Activated CD4-positive, alpha-beta T cell treated with anti-CD3 and anti-CD28 coated beads for 1 hour (primary cell): ENCODE measurements around the gene UNC50.

Experiments used
- DNase-seq: peaks from one replicate; pipeline ENCODE4 v3.0.0-alpha.2; 2020

The UNC50 gene, protein sequence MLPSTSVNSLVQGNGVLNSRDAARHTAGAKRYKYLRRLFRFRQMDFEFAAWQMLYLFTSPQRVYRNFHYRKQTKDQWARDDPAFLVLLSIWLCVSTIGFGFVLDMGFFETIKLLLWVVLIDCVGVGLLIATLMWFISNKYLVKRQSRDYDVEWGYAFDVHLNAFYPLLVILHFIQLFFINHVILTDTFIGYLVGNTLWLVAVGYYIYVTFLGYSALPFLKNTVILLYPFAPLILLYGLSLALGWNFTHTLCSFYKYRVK

DNA sequence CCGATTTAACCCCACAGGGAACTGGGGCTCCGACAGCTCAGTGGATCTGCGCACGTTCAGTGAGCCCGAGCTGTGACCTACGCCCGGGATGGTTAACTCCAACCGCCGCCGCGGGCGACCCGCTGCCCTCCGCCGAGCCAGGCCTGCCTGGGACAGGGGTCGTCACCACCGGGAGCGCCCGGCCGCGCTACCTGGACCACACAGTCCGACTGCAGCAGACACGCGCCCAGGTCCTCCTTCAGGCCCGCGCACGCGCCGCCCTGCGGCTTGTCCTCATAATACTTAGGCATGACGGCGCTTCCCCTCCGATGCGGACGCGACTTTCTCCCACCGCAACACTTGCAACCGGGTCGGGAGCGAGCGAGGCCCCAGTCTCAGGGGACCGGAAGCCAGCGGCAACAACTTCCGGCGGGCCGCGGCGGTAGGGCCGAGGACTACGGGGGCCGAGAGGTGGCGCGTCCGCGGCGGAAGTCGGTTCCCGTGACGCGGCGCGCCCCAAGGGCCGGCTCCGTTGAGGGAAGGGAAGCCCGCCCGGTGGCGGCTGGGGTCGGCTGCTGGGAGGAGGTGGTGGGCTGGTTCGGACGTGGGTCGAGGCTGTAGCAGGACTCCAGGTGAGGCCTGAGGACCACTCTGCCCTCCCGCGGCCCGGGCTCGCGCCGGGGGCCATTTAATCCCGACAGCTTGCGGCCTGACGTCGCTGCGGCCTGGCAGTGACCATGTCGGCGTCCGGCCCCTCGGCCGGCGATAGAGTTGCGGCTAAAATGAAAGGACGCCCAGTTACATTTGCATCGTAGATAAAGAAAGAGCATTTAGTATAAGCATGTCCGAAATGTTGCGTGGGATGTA lies at the start of gene UNC50, which contains the start of gene COA5:
Gene UNC50 (plus strand): TSS at position 474 of the 846 bp plus-strand sequence. CDS start 1,171 bp downstream, outside the sequence.
Gene COA5 (minus strand): TSS at position 397 of the 846 bp plus-strand sequence. CDS start 107 bp downstream, at position 290.
- DNase-seq, result peak; percentile 82

DNA sequence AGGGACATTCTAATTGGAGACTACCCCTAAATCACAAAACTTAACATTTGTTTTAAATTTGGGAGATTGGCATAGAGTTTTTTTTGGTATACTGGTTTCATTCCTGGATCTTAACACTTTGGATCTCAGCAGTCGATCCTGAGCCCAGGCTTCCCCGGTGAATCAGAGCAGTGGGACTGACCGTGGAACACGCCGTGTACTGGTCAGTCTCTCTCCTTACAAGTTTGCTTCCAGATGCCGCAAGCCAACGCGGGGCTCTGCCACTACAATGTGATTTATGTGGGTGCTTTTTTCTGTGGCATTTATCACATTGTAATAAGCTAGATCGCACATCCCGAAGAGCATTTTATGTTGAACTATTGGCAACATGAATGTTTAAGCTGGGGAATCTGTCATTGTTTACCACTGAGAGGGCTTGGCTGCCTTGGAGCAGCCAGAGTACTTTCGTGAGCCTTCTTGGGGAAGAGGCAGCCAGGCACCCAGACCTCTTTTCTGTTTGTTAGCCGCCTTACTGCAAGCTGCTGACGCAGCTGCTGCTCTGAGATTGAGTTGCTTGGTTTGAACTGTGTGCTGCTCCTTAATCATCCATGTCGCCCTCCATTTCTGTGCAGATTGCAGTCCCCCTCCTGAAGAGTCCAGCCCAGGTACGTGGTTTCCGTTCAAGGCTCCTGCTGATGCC lies 49.4 kb upstream of the UNC50 start:
- no peak for DNase-seq

- DNase-seq, result no peak
Measured at GRCh38 chr2:98559581-98559980, 48.8 kb upstream of the UNC50 start.

GRCh38 chr2:98560256-98560771 lies 48.1 kb upstream of the UNC50 start:
- no peak for DNase-seq

- DNase-seq, result no peak
Measured at GRCh38 chr2:98561018-98561417, 47.4 kb upstream of the UNC50 start.

- no peak for DNase-seq
Measured at GRCh38 chr2:98561902-98562695, 46.3 kb upstream of the UNC50 start.

- no peak for DNase-seq
Measured at GRCh38 chr2:98563394-98563793, 45.0 kb upstream of the UNC50 start.

GRCh38 chr2:98564541-98565132 lies 43.8 kb upstream of the UNC50 start:
- no peak for DNase-seq

DNA sequence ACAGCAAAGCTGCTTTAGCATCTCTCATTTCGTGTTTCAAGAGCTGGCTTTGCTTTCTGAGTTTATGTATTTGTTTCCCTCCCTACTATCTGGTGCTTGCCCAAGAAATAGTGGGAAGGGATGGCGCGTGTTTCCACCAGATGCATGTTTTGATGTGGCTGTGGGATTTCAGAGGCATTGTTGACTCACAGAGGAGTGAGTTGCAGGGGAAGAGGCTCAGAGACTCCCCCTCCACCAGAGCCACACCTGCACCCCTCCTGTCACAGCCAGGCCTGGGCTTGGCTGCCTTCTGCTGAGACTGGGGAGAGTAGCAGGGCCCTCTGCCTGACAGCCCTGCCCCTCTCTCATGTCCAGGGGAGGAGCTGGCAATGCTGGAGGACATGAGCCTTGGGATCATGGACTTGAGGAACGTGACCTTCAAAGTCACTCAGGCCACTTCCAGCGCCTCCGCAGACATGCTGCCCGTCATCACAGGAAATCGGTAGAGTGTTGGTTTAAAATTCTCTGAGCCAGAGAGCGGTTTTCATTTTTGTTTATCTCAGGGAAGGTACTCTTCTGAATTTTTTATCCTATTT lies 43.0 kb upstream of the UNC50 start:
- DNase-seq, result no peak

- no peak for DNase-seq
Measured at GRCh38 chr2:98565941-98566340, 42.4 kb upstream of the UNC50 start.

GRCh38 chr2:98568161-98568956 lies 40.0 kb upstream of the UNC50 start:
- no peak for DNase-seq

DNA sequence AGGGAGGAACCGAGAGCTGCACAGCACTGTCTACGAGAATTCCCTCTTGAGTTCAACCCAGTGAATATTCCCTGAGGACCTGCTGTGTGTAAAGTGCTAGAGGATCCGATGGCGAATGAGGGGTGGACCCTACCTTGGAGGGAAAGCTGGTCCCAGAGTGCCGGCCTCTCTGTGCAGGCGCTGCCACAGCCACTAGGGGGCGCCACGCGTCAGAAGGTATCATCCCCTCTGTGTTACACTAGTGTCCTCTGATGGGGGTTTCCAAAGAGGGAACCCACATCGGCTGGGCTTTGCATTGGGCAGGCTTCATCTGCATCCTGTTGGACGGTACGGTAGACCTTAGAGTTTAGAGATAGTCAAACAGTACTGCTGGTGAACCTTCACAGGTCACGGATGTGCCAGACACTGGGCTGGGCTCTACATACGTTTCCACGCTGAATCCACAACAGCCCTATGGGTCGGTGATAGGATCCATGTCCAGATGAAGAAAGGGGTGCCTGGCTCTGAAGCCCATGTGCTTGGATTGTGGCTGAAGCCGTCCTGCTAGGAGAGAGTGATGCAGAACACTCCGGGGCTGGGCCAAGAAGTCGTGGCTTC lies 39.1 kb upstream of the UNC50 start:
- peak; percentile 60 for DNase-seq

DNA sequence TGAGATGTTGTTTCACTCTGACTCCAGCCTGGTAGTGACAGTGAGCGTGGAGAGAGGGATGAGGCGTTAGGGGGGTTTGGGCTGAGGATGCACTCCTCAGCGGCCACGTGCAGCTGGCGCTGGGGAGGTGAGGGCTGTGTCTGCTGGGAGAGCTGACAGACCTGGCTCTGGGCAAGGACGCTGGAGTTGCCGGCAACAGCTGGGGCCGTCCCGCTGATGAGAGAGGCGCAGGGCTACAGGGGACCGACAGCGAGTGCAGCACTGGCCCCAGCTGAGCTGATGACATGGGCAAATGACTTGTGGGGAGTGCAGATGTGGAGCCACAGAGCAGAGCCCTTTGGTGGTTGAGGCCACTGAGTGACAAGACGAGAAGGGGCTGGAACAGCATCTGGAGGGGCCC lies 38.5 kb upstream of the UNC50 start:
- DNase-seq, result no peak

DNA sequence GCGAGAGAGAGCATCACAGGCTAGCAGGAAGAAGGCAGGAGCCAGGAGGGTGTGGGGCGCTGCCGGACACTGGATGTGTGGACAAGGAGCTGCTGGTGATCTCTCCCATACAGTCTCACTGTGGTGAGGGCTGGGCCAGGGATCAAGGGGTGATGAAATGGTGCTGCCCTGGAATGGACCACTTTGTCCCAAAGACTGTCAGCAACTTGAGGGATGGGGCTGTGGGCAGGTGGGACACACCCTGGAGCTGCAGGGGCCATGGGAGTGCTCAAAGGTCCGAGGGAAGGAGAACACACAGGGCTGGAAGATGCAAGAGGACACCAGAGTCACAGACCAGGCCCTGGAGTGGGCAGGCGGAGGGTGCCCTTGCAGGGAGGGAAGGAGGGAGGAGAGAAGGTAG lies 38.0 kb upstream of the UNC50 start:
- DNase-seq, result no peak

GRCh38 chr2:98571121-98571701 lies 37.2 kb upstream of the UNC50 start:
- DNase-seq, result no peak

- no peak for DNase-seq
Measured at GRCh38 chr2:98571796-98572195, 36.6 kb upstream of the UNC50 start.

DNA sequence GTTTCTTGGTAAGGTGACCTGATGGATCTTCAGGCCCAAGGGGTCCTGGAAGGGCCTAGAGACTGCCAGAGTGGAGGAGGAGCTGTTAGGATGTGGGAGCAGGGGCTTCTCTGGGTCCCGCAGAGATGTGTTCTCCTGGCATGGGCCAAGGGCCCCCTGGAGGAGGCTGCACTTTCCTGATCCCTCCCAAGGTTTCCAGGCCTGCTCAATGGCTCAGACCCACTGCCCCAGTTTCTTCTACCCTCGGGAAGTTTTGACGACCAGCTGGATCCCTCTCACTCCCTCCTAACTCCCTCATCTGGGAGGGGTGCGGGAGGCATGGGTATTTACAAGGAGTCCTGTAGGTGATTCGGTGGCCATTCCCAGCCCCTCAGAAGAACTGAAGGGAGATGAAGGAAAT lies 36.2 kb upstream of the UNC50 start:
- DNase-seq, result no peak

DNA sequence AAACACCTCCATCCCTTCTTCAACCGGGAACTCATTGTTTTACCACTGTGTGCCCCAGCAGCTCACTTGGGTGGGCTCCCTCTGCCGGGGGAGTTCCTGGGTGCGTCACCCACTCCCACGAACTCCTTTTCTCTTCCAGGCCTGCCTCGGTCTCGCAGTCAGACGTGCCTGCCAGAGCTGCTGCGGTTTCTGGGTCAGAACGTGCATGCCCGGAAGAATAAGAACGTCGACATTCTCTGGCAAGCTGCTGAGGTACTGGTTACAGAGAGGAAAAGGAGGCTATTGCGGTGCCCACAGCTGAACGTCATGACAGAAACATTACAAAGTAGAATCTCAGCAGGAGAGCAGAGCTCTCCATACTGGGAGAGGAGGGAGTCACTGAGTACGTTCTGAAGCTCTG lies 35.7 kb upstream of the UNC50 start:
- no peak for DNase-seq

DNA sequence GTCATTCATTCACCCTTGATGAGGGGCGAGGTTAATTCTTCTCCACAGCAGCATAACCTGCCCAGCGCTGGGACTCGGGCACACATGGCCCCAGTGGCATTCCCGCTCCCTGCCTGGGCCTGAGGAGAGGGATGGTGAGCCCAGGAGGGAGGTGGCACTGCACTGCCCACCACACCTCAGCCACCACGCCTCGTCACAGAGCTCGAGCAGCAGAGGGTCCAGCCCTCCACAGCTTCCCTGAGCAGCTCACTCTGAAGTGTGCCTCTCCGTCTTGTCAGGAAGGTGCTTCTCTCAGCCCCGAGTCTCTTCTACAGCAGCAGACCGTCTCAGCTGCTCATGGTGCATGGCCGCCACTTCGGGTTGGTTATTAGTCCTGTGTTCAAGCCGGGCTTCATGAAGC lies 35.0 kb upstream of the UNC50 start:
- no peak for DNase-seq
